PC-3 (cell line): ENCODE data around the gene DRC1. TPM values are rescaled to one million over a fixed set of nuclear protein-coding genes. Genes with fewer than 3 reads are reported as not detected.

Experiments used
- ATAC-seq: fragments of 200-7000 bp; cut with Tn5 transposase; 2 replicates; pipeline ENCODE4 v1.9.1; 2020; ENCODE audit warnings: mild to moderate bottlenecking, moderate library complexity
- BruUV-seq: library from RNA; stranded (reverse); fragments of 400-500 nt; replicated peaks from 2 replicates; lab custom pipeline; 2021; lab: Mats Ljungman, UMichigan
- CTCF ChIA-PET: fragments of 300-600 bp; sonication (Branson Sonifier 250); formaldehyde crosslinking; loops from one replicate; lab custom pipeline; 2022; ENCODE audit warnings: antibody characterized with exemption; lab: Charles Lee
- POLR2A ChIA-PET: fragments of 300-600 bp; sonication (Branson Sonifier 250); formaldehyde crosslinking; loops from one replicate; lab custom pipeline; 2022; ENCODE audit warnings: antibody characterized with exemption; ENCODE audit not compliant: unreplicated experiment; lab: Charles Lee
- DNase-seq: peaks from one replicate; pipeline ENCODE4 v3.0.0-alpha.2; 2015
- H2AFZ ChIP-seq: fragments of 300-600 bp; sonication (generic); 2 replicates; pipeline ENCODE4 v1.6.0; 2016; ENCODE audit warnings: antibody characterized with exemption, low read length
- H3F3A ChIP-seq: fragments of 300-600 bp; sonication (generic); one replicate; pipeline ENCODE4 v1.6.0; 2017; ENCODE audit warnings: antibody characterized with exemption, low read length, control low read depth, mild to moderate bottlenecking; ENCODE audit not compliant: unreplicated experiment
- H3K27ac ChIP-seq: fragments of 300-600 bp; sonication (generic); 2 replicates; pipeline ENCODE4 v1.5.1; 2016; ENCODE audit warnings: mild to moderate bottlenecking, low read length
- H3K27me3 ChIP-seq: fragments of 300-600 bp; sonication (generic); 2 replicates; pipeline ENCODE4 v1.6.1; 2016; ENCODE audit warnings: low read length, mixed read lengths
- H3K36me3 ChIP-seq: fragments of 300-600 bp; sonication (generic); 2 replicates; pipeline ENCODE4 v1.6.1; 2016; ENCODE audit warnings: low read depth, mixed run types, low read length, mixed read lengths
- H3K4me1 ChIP-seq: fragments of 300-600 bp; sonication (generic); 2 replicates; pipeline ENCODE4 v1.5.1; 2016; ENCODE audit warnings: low read length; ENCODE audit not compliant: insufficient read depth
- H3K4me2 ChIP-seq: fragments of 300-600 bp; sonication (generic); 2 replicates; pipeline ENCODE4 v1.6.0; 2016; ENCODE audit warnings: low read length
- H3K4me3 ChIP-seq: fragments of 300-600 bp; sonication (generic); 2 replicates; pipeline ENCODE4 v1.5.1; 2016; ENCODE audit warnings: mild to moderate bottlenecking, low read length, mixed read lengths
- H3K79me2 ChIP-seq: fragments of 300-600 bp; sonication (generic); 2 replicates; pipeline ENCODE4 v1.6.1; 2017; ENCODE audit warnings: low read length, mixed read lengths
- H3K9ac ChIP-seq: fragments of 300-600 bp; sonication (generic); 2 replicates; pipeline ENCODE4 v1.6.0; 2016; ENCODE audit warnings: mild to moderate bottlenecking, low read length
- H3K9me2 ChIP-seq: fragments of 300-600 bp; sonication (generic); replicated peaks from 2 replicates; pipeline ENCODE4 v1.6.1; 2016; ENCODE audit warnings: mixed run types, low read length, mixed read lengths
- H3K9me3 ChIP-seq: fragments of 300-600 bp; sonication (generic); 2 replicates; pipeline ENCODE4 v1.6.1; 2016; ENCODE audit warnings: low read length, mixed read lengths
- H4K20me1 ChIP-seq: fragments of 300-600 bp; sonication (generic); 2 replicates; pipeline ENCODE4 v1.6.1; 2016; ENCODE audit warnings: low read length, mixed read lengths
- CTCF ChIP-seq: fragments of 300-600 bp; sonication (generic); conservative IDR thresholded peaks from 2 replicates; pipeline ENCODE4 v1.5.1; 2017; ENCODE audit warnings: antibody characterized with exemption, low read depth, mild to moderate bottlenecking, low read length
- EZH2 ChIP-seq: fragments of 300-600 bp; sonication (generic); IDR thresholded peaks from one replicate; pipeline ENCODE4 v1.6.1; 2017; ENCODE audit warnings: antibody characterized with exemption, mild to moderate bottlenecking, low read length; ENCODE audit not compliant: unreplicated experiment
- EZH2phosphoT487 ChIP-seq: fragments of 300-600 bp; sonication (generic); IDR thresholded peaks from 2 replicates; pipeline ENCODE4 v1.6.1; 2018; ENCODE audit warnings: mild to moderate bottlenecking, antibody characterized with exemption, low read length, borderline replicate concordance
- intact Hi-C: fragments of 100-400 bp; cut with micrococcal nuclease; formaldehyde crosslinking; loops from 2 replicates; pipeline ENCODE4 v1.9.0; 2023
- total RNA-seq: library from RNA; depleted of rRNA; stranded (reverse); fragments of >200 nt; gene quantifications from 2 replicates; pipeline ENCODE4 v1.2.3, GENCODE V29; 2014

The DRC1 gene
- total RNA-seq, 1 experiment from 2014 or later, result not detected

DNA sequence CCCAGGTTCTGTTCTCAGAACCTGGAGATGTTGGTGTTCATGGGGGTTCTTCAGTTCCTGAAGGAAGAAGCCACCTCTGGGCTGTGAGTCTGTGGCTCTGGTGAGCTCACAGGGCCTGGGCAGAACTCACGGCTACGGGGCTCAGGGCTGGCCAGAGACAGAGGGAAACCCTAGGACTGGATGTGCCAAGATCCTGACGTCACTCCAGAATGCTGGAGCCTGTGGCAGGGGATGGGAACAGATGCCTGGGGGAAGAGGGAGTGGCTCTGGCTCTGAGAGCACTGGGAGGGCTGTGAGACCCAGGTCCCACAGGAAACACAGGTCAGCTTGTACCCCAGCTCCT is 76.2 kb downstream of the DRC1 start, which contains the start of gene OTOF:
OTOF (minus strand) TSS at position 214 of the 343 bp plus-strand sequence.
- H3K27ac ChIP-seq, result no peak within 1 kb of the TSS
- H3K4me1 ChIP-seq, result no peaks in the 10 kb centered on the region
- peak; percentile 14 for DNase-seq
- ChIA-PET POLR2A (no interaction called here), CTCF (interaction anchor here (0.5 kb wide), 1 partner anchor 27 kb away, joined by 4 read pairs; no protein-coding TSS in a partner anchor)
- no peaks in the 10 kb centered on the region for H4K20me1 ChIP-seq
- BruUV-seq, result no TSS peak
- H3F3A ChIP-seq, result no peaks in the 10 kb centered on the region
- no peaks in the 10 kb centered on the region for H3K36me3 ChIP-seq
- H3K9me2 ChIP-seq, result no peaks in the 10 kb centered on the region
- H2AFZ ChIP-seq, result no peak within 1 kb of the TSS
- no peak for ATAC-seq
- TF ChIP-seq EZH2phosphoT487 (no peak), CTCF (no peak), EZH2 (no peak)
- no peak within 1 kb of the TSS for H3K4me3 ChIP-seq
- H3K79me2 ChIP-seq, result no peaks in the 10 kb centered on the region
- H3K9me3 ChIP-seq, result no peaks in the 10 kb centered on the region
- no peak within 1 kb of the TSS for H3K9ac ChIP-seq
- intact Hi-C loops, result no loop called here
- H3K27me3 ChIP-seq, result no peaks in the 10 kb centered on the region
- no peak within 1 kb of the TSS for H3K4me2 ChIP-seq

DNA sequence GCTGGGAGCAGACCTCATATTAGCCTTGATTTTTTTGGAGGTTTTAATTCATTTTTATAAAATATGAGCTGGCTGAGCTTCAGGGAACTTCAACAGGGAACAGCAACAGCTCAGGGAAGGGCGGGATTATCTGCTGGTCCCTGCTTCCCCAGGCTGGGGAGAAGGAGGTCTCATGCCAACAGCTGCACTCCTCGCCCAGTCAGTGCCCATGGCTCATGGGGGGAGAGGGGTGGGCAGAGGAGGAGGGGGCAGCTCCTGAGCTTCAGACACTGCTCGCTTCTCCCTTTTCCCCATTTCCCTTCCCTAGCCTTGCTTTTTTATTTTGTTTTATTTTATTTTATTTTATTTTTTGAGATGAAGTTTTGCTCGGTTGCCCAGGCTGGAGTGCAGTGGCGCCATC is 76.6 kb downstream of the DRC1 start:
- TF ChIP-seq EZH2, result no peak
- TF ChIP-seq CTCF, result no peak
- no peak for TF ChIP-seq EZH2phosphoT487
- H3K4me2 ChIP-seq, result no peak overlapping the region
- ATAC-seq (no peak), DNase-seq (no peak)
- no peaks in the 10 kb centered on the region for H3K27me3 ChIP-seq
- no TSS peak for BruUV-seq
- ChIA-PET CTCF (interaction anchor here (0.5 kb wide), 1 partner anchor 27 kb away, joined by 4 read pairs; no protein-coding TSS in a partner anchor), POLR2A (no interaction called here)
- H2AFZ ChIP-seq, result no peak overlapping the region
- no peaks in the 10 kb centered on the region for H4K20me1 ChIP-seq
- no peak overlapping the region for H3K27ac ChIP-seq
- no peaks in the 10 kb centered on the region for H3K36me3 ChIP-seq
- H3K9ac ChIP-seq, result no peak overlapping the region
- H3K9me2 ChIP-seq, result no peaks in the 10 kb centered on the region
- no peaks in the 10 kb centered on the region for H3K4me1 ChIP-seq
- H3F3A ChIP-seq, result no peaks in the 10 kb centered on the region
- no peaks in the 10 kb centered on the region for H3K79me2 ChIP-seq
- H3K9me3 ChIP-seq, result no peaks in the 10 kb centered on the region
- H3K4me3 ChIP-seq, result no peak overlapping the region
- intact Hi-C loops, result no loop called here

GRCh38 chr2:26479131-26479788 is 77.5 kb downstream of the DRC1 start:
- Histone ChIP-seq H3K4me2 (no peak overlapping the region), H2AFZ (no peak overlapping the region), H3K9me2 (no peaks in the 10 kb centered on the region), H3K27me3 (no peaks in the 10 kb centered on the region), H3K9ac (no peak overlapping the region), H3K27ac (no peak overlapping the region), H3K4me3 (no peak overlapping the region), H3F3A (no peaks in the 10 kb centered on the region), H3K4me1 (no peaks in the 10 kb centered on the region), H4K20me1 (no peaks in the 10 kb centered on the region), H3K36me3 (no peaks in the 10 kb centered on the region), H3K9me3 (no peaks in the 10 kb centered on the region), H3K79me2 (no peaks in the 10 kb centered on the region)
- ATAC-seq (no peak), DNase-seq (no peak)
- no peak for TF ChIP-seq CTCF
- TF ChIP-seq EZH2, result no peak
- TF ChIP-seq EZH2phosphoT487, result no peak
- BruUV-seq, result no TSS peak
- intact Hi-C loops, result no loop called here
- POLR2A ChIA-PET, result no interaction called here
- CTCF ChIA-PET, result no interaction called here
